ENCODE measurements around the gene GABRR3.

Gene GABRR3

DNA sequence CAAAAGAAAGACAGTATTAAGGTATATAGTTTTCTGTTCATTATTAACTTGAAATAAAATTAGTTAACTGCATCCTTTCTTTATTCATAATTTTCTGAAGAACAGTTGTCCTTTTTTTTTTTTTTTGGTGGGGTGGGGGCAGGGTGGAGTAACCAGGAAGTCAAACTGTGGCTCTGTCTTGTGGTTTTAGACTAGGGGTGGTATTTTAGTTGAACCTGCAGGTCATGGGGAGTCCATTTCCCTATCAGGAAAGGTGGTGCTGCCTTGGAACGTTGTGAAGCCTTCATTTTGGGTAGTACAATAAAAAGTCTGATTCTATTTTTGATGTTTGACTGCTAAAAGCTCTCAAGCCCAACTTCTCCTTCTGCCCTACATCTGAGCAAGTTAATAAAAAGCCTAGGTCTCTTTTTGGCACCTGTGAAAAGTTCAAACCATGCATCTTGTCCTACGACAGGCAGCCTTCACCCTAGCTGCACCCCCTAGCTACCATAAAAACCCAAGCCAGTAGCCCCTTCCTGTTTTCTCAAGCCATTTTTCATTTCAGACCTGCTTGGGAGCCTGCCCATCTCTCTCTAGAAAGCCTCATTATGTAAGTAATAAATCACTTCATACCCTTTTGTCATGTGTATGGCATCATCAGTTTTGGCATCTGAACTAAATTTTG is 31.7 kb downstream of the GABRR3 start:
- no peak overlapping the region for H3K4me3 ChIP-seq (ENCODE audit: low read length)
- no peaks in the 10 kb centered on the region for H3K4me1 ChIP-seq (ENCODE audit: insufficient read depth, low read length)
- no peaks in the 10 kb centered on the region for H3K9me3 ChIP-seq (ENCODE audit: insufficient read depth, low read depth, low read length)
- H3K9ac ChIP-seq (ENCODE audit: low read depth, low read length): no peak overlapping the region
- 70% methylated on average over 2 of the region's 2 CpGs for WGBS
- no peaks in the 10 kb centered on the region for H3K36me3 ChIP-seq (ENCODE audit: insufficient read depth, low read length)
- no peaks in the 10 kb centered on the region for H3K27me3 ChIP-seq (ENCODE audit: insufficient read depth, low read length)
- H3K27ac ChIP-seq (ENCODE audit: low read depth, low read length): no peak overlapping the region

DNA sequence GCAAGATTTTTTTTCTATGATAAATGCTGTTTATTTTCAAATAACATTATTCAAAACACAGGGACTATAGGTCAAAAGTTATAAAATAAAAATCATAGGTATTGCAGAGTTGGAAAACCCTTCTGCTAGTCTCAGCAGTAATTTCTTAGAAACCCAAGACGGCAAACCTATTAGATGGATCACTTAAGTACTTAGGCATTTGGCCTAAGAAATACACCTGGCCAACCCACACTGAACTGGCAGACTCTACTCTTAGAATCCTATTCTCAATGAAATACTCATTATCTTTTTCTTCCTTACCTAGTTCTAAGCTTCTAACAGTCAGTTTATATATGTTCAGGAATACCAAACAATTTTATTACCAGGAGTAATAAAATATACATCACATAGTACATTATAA is 32.4 kb downstream of the GABRR3 start:
- 92% methylated on average over 1 of the region's 1 CpG for WGBS
- no peak overlapping the region for H3K27ac ChIP-seq (ENCODE audit: low read depth, low read length)
- no peak overlapping the region for H3K9ac ChIP-seq (ENCODE audit: low read depth, low read length)
- no peaks in the 10 kb centered on the region for H3K36me3 ChIP-seq (ENCODE audit: insufficient read depth, low read length)
- no peaks in the 10 kb centered on the region for H3K27me3 ChIP-seq (ENCODE audit: insufficient read depth, low read length)
- H3K9me3 ChIP-seq (ENCODE audit: insufficient read depth, low read depth, low read length): no peaks in the 10 kb centered on the region
- no peaks in the 10 kb centered on the region for H3K4me1 ChIP-seq (ENCODE audit: insufficient read depth, low read length)
- no peak overlapping the region for H3K4me3 ChIP-seq (ENCODE audit: low read length)

DNA sequence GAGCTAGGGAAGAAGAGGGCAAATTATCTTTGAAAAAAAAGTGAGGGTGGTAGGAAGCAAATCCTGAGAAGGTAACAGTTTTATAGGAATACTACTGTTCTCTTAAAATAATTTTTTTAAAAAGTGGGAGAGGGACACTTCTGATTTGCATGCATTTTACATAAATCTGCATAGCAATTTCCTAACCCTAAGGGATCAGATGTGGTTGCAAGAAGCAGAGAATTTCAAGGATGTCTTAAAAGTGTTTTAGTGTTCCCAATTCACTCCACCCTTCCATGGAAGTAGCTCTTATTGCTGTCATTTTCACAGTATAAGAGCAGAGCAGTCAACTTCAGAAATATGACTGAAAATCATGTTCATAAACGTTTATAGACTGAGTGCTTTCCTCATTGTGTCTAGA is 35.1 kb downstream of the GABRR3 start:
- H3K27ac ChIP-seq (ENCODE audit: low read depth, low read length): no peak overlapping the region
- WGBS: 82% methylated on average over 1 of the region's 1 CpG
- no peaks in the 10 kb centered on the region for H3K36me3 ChIP-seq (ENCODE audit: insufficient read depth, low read length)
- no peak overlapping the region for H3K4me3 ChIP-seq (ENCODE audit: low read length)
- no peak overlapping the region for H3K9ac ChIP-seq (ENCODE audit: low read depth, low read length)
- H3K27me3 ChIP-seq (ENCODE audit: insufficient read depth, low read length): no peaks in the 10 kb centered on the region
- H3K9me3 ChIP-seq (ENCODE audit: insufficient read depth, low read depth, low read length): no peaks in the 10 kb centered on the region
- H3K4me1 ChIP-seq (ENCODE audit: insufficient read depth, low read length): no peaks in the 10 kb centered on the region

DNA sequence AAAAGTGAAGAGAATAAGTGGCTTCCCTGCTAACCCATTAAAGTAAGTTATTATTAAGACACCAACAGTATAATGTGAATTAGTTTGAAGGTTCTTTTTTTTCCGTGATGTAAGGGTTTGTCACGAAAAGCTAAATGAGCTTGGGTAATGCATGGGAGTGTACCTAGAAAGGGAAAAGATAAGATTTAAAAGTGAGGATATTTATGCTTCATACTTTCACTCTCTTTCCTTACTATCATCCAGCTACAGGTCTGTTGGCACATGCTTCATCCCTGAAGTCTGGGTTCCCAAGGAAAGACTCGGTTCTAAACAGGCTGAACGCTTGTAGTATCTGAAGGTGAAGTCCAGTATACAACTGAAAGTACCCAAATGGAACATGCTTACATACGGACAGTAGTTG is 36.0 kb downstream of the GABRR3 start:
- H3K9me3 ChIP-seq (ENCODE audit: insufficient read depth, low read depth, low read length): no peaks in the 10 kb centered on the region
- H3K27ac ChIP-seq (ENCODE audit: low read depth, low read length): no peak overlapping the region
- no peak overlapping the region for H3K9ac ChIP-seq (ENCODE audit: low read depth, low read length)
- no peaks in the 10 kb centered on the region for H3K36me3 ChIP-seq (ENCODE audit: insufficient read depth, low read length)
- 94% methylated on average over 5 of the region's 5 CpGs for WGBS
- H3K4me1 ChIP-seq (ENCODE audit: insufficient read depth, low read length): peaks cover under 1% of the 10 kb centered on the region; the same call in 1 of the 2 replicates
- H3K27me3 ChIP-seq (ENCODE audit: insufficient read depth, low read length): no peaks in the 10 kb centered on the region
- no peak overlapping the region for H3K4me3 ChIP-seq (ENCODE audit: low read length)

DNA sequence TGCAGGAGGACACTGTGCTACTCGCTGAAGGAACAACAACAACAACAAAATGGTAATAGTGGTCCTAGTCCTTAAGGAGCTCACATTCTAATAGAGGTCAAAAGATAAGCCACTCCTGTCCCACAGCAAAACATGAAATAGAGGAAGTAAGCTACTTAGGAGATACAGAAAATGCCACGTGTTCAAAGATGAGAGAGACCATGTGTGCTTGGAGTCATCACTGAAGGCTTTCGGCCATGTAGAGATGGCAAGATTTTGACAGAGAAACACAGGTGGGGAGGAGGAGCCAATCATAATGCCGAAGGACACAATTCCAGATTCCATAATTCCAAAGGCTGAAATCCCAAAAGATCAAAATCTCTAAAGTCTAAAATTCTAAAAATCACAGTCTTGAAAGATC is 38.1 kb downstream of the GABRR3 start:
- 96% methylated on average over 4 of the region's 4 CpGs for WGBS
- Histone ChIP-seq H3K36me3 (ENCODE audit: insufficient read depth, low read length) (no peaks in the 10 kb centered on the region), H3K9me3 (ENCODE audit: insufficient read depth, low read depth, low read length) (no peaks in the 10 kb centered on the region), H3K9ac (ENCODE audit: low read depth, low read length) (no peak overlapping the region), H3K4me3 (ENCODE audit: low read length) (no peak overlapping the region), H3K27ac (ENCODE audit: low read depth, low read length) (no peak overlapping the region), H3K27me3 (ENCODE audit: insufficient read depth, low read length) (no peaks in the 10 kb centered on the region), H3K4me1 (ENCODE audit: insufficient read depth, low read length) (peaks cover 14% of the 10 kb centered on the region)

DNA sequence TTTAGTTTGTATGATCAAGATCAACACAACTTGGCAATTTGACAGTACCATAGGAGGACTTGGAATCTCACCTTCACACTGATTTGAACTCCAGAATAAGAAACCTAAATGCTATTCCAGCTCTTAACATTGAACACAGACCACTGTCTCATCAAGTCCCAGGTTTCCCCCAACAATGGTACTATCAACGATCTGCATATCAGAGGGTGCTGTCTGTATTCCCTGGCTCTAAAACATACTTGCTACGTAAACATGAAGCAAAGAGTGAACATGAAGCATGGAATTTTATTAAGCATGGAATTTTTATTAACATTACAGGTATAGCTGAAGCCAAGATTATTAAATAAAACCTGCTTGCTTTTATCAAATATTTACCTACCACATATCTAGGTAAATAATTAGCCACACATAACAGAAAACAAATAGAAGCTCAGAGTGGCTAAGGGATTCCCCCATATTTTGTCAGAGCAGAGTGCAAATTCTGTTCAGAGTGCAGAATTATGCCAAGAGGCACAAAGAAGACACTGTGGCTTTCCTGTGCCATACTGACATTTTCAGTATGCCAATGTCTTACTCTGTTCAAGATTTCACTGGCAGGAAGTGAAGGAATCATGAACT is 40.7 kb downstream of the GABRR3 start:
- Histone ChIP-seq H3K36me3 (ENCODE audit: insufficient read depth, low read length) (no peaks in the 10 kb centered on the region), H3K4me3 (ENCODE audit: low read length) (no peak overlapping the region), H3K27ac (ENCODE audit: low read depth, low read length) (no peak overlapping the region), H3K4me1 (ENCODE audit: insufficient read depth, low read length) (peaks cover 14% of the 10 kb centered on the region), H3K27me3 (ENCODE audit: insufficient read depth, low read length) (no peaks in the 10 kb centered on the region), H3K9me3 (ENCODE audit: insufficient read depth, low read depth, low read length) (no peaks in the 10 kb centered on the region), H3K9ac (ENCODE audit: low read depth, low read length) (no peak overlapping the region)
- 93% methylated on average over 2 of the region's 2 CpGs for WGBS

DNA sequence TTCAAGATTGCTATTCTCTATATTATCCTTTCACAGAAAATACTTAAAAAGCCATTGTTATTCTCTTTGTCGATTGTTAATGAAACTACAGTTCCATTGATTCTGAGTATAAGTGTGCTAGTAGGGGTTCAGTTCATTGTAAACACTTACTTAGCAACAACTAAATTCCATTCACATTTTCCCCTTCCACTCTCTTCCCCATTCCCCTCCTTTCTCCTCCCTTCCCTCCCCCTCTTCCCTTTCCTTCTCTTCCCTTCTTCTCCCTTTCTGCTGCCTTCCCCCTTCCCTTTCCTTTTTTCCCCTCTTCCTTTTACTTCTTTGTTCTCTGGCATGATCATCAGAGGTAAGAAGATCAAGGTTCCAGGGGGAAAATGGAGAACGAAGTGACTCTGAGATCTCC is 41.6 kb downstream of the GABRR3 start:
- no peak overlapping the region for H3K27ac ChIP-seq (ENCODE audit: low read depth, low read length)
- 69% methylated on average over 1 of the region's 2 CpGs for WGBS
- H3K27me3 ChIP-seq (ENCODE audit: insufficient read depth, low read length): no peaks in the 10 kb centered on the region
- no peak overlapping the region for H3K9ac ChIP-seq (ENCODE audit: low read depth, low read length)
- H3K9me3 ChIP-seq (ENCODE audit: insufficient read depth, low read depth, low read length): no peaks in the 10 kb centered on the region
- H3K4me3 ChIP-seq (ENCODE audit: low read length): no peak overlapping the region
- H3K4me1 ChIP-seq (ENCODE audit: insufficient read depth, low read length): peaks cover 14% of the 10 kb centered on the region
- no peaks in the 10 kb centered on the region for H3K36me3 ChIP-seq (ENCODE audit: insufficient read depth, low read length)

DNA sequence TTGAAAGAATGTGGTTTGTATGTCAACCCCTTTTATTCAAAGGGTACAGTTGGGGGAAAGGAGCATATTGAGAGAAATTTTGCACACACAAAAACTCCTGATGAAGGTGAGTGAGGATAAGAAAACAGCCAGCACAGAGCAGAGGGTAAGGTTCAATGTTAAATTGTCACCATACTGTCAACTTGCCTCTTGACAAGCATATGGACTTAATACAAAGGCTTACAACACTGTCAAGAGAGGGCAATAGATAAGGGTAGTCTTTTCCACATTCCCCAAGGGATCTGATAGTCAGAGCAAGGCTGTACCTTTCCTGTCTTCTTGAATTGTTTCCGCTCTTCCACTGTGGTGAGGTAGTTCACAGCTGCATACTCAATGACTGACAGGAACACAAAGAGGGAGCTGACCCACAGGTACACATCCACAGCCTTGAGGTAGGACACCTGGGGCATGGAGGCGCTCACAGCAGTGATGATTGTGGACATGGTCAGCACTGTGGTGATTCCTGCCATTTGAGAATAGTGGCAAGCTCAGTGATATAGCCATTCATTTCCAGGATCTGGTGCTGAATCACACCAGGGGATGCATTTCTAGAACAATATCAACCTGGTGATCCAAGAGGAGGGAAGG is 42.5 kb downstream of the GABRR3 start:
- Histone ChIP-seq H3K9me3 (ENCODE audit: insufficient read depth, low read depth, low read length) (no peaks in the 10 kb centered on the region), H3K27me3 (ENCODE audit: insufficient read depth, low read length) (no peaks in the 10 kb centered on the region), H3K4me3 (ENCODE audit: low read length) (no peak overlapping the region), H3K4me1 (ENCODE audit: insufficient read depth, low read length) (peaks cover 14% of the 10 kb centered on the region), H3K9ac (ENCODE audit: low read depth, low read length) (no peak overlapping the region), H3K27ac (ENCODE audit: low read depth, low read length) (no peak overlapping the region), H3K36me3 (ENCODE audit: insufficient read depth, low read length) (no peaks in the 10 kb centered on the region)
- WGBS: 81% methylated on average over 2 of the region's 2 CpGs

DNA sequence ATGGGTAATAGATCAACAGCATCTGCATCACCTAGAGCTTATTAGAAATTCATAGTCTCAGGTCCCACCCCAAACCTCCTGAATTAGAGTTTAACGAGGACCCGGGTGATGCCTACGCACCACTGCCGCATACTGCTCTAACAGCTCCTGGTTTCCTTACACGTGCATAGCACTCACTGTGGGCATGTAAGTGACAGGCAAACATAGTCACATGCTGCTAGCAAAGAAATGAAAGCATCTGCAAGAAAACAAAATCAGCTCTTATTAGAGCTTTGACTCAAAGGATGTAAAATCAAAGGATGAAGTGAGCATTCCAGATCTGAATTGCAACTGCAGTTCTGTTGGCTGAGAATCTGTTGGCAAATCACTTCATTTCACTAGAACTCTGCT is 43.8 kb downstream of the GABRR3 start:
- 82% methylated on average over 5 of the region's 5 CpGs for WGBS
- H3K27ac ChIP-seq (ENCODE audit: low read depth, low read length): no peak overlapping the region
- H3K4me1 ChIP-seq (ENCODE audit: insufficient read depth, low read length): peaks cover 19% of the 10 kb centered on the region
- no peaks in the 10 kb centered on the region for H3K27me3 ChIP-seq (ENCODE audit: insufficient read depth, low read length)
- no peaks in the 10 kb centered on the region for H3K36me3 ChIP-seq (ENCODE audit: insufficient read depth, low read length)
- no peak overlapping the region for H3K4me3 ChIP-seq (ENCODE audit: low read length)
- no peak overlapping the region for H3K9ac ChIP-seq (ENCODE audit: low read depth, low read length)
- no peaks in the 10 kb centered on the region for H3K9me3 ChIP-seq (ENCODE audit: insufficient read depth, low read depth, low read length)

DNA sequence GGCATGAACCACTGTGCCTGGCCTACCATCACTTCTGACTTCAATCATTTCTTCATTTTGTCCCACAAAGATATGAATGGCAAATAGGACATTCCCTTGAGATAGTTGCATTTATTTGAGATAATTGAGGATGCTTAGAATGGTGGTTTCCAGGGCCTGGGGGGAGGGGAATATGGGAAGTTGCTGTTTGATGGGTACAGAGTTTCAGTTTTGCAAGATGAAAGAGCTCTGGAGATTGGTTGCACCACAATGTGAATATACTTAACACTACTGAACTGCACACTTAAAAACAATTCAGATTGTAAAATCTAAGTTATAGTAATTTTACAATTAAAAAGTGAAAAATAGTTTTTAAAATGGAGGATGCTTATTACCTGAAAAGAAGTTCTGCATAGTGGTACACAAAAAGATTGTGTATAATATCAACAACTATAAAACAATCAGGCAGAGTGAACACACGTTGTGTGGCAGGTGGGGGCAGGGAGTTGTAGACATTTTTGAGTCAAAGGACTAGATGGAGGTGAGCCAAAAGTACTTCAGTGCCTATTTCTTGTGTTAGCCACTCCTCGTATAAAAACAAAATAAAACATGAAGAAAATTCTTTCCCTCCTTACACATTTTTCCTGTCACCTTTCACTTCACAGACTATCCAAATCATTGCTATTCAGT is 44.4 kb downstream of the GABRR3 start:
- H3K9ac ChIP-seq (ENCODE audit: low read depth, low read length): no peak overlapping the region
- no peaks in the 10 kb centered on the region for H3K9me3 ChIP-seq (ENCODE audit: insufficient read depth, low read depth, low read length)
- H3K4me1 ChIP-seq (ENCODE audit: insufficient read depth, low read length): peaks cover 19% of the 10 kb centered on the region
- no peaks in the 10 kb centered on the region for H3K27me3 ChIP-seq (ENCODE audit: insufficient read depth, low read length)
- H3K4me3 ChIP-seq (ENCODE audit: low read length): no peak overlapping the region
- 89% methylated on average over 2 of the region's 2 CpGs for WGBS
- H3K36me3 ChIP-seq (ENCODE audit: insufficient read depth, low read length): no peaks in the 10 kb centered on the region
- H3K27ac ChIP-seq (ENCODE audit: low read depth, low read length): no peak overlapping the region

DNA sequence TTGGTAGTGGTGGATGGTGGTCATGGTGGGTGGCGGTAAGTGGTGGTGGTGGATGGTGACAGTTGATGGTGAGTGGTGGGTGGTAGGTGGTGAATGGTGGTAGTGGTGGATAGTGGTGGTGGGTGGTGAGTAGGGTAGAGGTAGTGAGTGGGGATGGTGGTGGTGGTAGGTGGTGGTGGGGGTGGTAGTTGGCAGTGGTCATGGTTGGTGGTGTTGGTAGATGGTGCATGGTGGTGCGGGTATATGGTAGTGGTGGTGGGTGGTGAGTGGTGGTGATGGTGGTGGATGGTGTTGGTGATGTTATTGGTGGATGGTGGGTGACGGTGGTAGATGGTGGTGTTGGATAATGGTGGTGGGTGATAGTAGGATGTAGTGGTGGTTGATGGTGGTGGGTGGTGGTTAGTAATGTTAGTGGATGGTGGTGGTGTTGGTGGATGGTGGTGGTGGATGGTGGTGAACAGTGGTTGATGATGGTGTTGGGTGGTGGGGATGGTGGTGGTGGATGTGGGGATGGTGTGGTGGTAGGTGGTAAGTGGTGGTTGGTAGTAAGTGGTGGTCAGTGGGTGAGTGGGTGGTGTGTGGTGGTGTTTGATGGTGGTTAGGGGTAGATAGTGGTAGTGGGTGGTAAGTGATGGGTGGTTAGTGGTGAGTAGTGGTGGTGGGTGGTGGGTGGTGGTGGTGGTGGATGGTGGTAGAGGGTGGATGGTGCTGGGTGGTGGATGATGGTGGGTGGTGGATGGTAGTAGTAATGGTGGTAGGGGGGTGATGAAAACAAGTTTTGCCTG is 46.1 kb downstream of the GABRR3 start:
- Histone ChIP-seq H3K27me3 (ENCODE audit: insufficient read depth, low read length) (no peaks in the 10 kb centered on the region), H3K4me3 (ENCODE audit: low read length) (no peak overlapping the region), H3K9ac (ENCODE audit: low read depth, low read length) (no peak overlapping the region), H3K4me1 (ENCODE audit: insufficient read depth, low read length) (peaks cover 17% of the 10 kb centered on the region), H3K36me3 (ENCODE audit: insufficient read depth, low read length) (no peaks in the 10 kb centered on the region), H3K27ac (ENCODE audit: low read depth, low read length) (no peak overlapping the region), H3K9me3 (ENCODE audit: insufficient read depth, low read depth, low read length) (no peaks in the 10 kb centered on the region)
- 98% methylated on average over 3 of the region's 3 CpGs for WGBS
